Stimulated activated CD8-positive, alpha-beta memory T cell treated with anti-CD3 and anti-CD28 coated beads, Interleukin-7, amount 100 ng/mL, for 4 hours (primary cell): Measurements from ENCODE around the gene CYP4F22.
"Not testable (repeated sequence)": the region's sequence is repeated elsewhere in the genome, so short reads cannot be mapped to it uniquely, and the experiment has no call there.

Source experiments
- DNase-seq, 2 donors: peaks; one replicate each; pipeline ENCODE4 v3.0.0-alpha.2; 2020; ENCODE audit warnings: low read depth in 2 of 2

Gene CYP4F22

DNA sequence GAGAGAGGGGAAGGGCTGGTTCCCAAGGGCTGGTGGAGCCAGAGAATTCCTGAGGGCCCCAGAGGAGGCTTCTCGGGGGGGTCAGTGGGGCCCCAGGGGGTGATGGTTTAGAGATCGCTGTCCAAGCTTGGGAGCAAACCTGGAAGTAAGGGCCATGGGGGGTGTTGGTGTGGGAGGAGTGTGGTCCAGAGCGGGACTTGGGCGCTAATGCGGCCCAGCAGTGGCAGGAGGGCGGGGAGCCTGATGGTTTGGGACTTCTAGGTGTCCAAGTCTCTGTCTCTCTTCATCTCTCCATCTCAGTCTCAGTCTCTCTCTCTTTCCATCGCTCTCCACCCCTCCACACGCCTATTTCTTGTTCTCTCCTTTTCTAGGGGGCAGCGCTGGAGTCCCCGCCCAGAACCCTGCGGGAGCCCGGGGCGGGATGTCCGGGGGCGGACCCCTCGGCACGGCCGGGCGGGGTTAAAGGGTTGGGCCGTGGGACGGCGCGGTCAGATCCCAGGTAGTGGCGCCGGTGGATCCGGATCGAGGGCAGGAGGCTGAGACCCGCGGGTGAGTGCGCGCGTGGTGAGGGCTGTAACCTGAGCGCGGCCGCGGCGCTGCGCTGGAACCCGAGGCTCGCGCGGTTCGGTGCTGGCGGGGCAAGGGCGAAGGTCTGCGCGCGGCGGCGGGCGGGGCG is at the start of gene CYP4F22:
TSS of gene CYP4F22 (plus strand) at position 491 of the 676 bp plus-strand sequence. CDS start 16,812 bp downstream, outside the sequence.
- DNase-seq: no peak

DNA sequence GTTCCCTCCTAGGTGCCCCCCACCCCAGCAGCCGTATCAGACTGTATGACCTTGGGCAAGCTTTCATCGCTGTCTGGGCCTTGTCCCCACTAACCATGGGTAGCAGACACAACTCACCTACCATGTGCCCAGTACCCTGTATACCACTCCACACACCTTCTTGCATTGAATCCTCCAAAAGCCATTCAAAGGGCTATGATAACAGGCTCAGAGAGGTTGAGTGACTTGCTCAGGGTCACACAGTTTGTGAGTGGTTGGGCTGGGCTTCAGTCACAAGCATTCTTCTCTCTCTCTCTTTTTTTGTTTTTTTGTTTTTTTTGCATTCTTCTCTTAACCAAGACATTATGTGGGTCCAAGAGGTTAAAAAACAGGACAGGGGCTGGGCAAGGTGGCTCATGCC is 46.6 kb upstream of the CYP4F22 start:
- DNase-seq: no peak

DNA sequence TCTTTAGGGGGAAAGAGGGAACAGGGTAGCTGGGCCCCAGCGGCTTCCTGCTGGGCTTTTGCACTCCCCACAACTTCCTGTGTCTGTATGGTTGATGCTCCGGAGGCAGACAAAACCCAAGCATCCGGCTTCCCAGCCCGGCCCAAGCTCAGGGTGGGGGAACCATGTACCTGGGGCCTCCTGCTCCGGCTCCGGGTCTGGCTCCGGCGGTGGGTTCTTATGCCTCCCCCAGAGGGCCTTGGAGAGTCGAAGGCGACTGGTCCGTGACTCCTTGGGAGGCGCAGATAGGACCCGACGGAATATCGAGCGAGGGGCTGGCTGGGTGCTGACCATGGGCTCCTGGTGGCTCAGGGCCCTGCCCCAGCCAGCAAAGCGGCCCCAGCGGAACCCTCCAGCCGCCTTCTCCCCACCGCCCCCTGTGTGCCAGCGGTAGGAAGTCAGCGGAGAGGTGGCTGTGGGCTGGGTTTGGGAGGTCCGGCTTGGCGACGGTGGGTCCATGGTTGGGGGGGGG is 44.4 kb upstream of the CYP4F22 start:
- peak; percentile 62 to 69 for DNase-seq

DNA sequence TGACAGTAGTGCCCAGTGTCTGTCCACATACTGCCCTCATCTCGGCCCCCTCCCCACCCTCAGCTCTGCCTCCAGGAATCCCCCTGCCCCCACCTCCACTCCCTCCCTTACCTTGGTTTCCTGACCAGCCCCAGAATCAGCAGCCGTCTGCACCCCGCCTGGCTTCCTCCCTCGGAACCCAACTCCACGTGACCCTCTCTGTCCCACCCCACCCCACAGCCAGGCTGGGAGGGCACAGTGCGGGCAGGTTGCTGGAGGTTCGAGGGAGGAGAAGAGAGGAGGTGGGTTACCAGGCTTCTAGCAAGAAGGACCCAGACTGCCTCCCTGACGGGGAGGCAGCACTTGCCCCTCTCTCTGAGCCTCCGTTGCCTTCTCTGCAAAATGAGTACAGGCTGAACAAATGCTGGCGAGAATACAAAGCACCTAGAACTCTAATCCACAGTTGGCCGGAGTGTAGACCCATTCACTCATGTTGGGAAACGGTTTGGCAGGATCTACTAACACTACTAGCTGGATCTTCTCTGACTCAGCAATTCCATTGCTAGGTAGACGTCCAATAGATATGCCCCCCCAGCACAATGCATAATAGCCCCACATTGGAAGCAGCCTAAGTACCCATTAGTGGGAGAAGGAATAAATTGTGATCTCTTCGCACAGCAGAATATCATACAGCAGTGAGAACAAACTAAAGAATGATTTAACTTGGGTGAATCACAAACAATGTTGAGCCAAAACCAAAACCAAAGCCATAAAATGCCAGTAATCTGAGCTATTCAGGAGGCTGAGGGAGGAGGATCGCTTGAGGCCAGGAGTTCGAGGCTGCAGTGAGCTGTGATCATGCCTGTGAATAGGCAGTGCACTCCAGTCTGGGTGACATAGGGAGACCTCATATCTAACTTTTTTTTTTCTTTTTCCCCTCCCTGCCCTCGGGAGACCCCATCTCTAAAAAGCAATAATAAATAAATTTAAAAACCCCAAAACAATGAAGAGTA is 43.6 kb upstream of the CYP4F22 start, which contains the start of gene RASAL3:
TSS of gene RASAL3 (minus strand) at position 151 of the 992 bp plus-strand sequence. CDS start 186 bp downstream, outside the sequence.
- peak; percentile 45 to 63 for DNase-seq

- DNase-seq: peak; percentile 55 to 65
Measured at GRCh38 chr19:15466851-15467733, 41.2 kb upstream of the CYP4F22 start.

DNA sequence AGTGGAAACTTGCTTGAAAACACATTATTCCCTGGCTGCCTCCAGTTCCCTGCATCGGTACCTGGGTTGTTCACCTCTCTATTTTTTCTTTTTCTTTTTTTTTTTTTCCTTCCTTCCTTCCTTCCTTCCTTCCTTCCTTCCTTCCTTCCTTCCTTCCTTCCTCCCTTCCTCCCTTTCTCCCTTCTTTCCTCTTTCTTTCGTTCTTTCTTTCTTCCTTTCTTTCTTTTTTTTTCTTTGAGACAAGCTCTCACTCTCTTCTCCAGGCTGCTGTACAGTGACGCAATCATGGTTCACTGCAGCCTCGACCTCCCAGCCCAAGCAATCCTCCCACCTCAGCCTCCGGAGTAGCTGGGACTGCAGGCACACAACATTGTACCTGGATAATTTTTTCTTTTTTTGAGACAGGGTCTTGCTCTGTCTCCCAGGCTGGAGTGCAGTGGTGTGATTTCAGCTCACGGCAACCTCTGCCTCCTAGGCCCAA is 40.6 kb upstream of the CYP4F22 start:
- DNase-seq: no peak

DNA sequence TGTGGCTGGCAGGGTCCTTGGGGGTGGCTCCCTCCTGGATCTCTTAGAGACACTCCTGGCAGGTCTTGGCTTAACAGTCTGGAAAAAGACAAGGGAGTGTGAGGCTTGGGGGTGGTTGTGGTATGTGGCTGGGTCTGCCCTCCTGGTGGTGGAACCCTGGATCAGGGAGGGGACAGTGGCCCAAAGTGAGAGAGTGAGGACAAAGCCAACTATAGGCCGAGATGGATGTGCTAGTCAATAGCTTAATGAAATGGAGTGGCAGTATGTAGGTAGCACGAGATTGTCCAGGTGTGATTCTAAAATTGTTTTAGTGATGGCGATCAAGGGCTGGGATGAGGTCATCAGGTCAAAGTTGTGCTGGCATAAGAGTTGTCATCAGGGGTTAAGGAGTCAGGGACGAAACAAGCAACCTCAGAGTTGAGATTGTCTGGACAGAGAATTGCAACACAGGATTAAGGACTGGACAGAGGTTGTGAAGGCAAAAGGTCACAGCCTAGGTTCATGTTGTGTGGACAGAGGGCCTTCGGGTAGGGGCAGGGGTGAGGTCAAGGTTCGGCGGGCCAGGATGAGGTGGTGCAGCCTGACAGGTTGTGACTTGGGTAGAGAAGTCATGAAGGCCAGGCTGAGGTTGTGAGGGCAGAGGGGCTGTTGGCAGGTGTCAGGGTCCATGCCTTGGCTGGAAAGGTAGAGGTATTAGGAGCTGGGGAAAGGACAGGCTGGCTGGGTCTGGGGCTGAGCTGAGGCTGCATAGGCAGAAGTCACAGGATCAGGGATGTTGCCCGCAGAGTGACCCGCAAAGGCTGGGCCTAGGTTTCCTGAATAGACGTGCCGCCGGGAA is 39.4 kb upstream of the CYP4F22 start:
- DNase-seq: no peak

DNA sequence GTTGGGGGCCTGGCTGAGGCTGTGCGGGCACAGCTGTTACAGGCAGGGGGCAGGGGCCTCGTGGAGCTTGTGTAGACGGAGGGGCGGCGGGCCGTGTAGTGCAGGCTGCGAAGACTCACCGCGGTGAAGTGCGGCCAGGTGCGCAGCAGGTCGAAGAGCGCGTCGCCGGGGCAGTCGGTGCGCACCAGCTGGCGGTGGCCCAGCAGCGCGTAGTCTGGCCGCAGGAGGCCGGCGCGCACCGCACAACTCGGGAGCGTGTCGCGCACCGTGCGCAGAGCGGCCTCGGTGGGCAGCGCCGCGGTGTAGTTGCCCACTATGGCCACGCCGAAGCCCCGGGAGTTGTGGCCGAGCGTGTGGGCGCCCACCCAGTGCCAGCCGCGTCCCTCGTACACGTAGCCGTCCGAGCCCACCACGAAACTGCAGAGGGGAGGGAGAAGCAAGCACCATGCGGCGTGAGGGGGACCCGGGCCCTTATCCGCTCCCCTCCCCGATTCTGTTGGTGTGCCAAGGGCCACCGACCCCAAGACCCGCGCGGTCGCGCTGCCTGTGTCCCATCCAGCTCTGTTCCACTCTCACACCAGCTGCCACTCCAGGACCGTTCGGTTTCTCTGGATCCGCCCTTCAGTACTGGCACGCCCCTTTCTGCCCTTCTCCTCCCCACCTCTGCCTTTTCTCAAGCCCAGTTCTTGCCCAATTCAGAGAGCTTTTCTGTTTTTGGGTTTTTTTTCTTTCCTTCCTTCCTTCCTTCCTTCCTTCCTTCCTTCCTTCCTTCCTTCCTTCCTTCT is 38.6 kb upstream of the CYP4F22 start:
- no peak for DNase-seq

GRCh38 chr19:15471639-15472101 is 36.7 kb upstream of the CYP4F22 start:
- no peak for DNase-seq

- DNase-seq: not testable (repeated sequence)
Measured at GRCh38 chr19:15473821-15474220, 34.5 kb upstream of the CYP4F22 start.

GRCh38 chr19:15475169-15475568 is 33.2 kb upstream of the CYP4F22 start:
- DNase-seq: no peak

- no peak for DNase-seq
Measured at GRCh38 chr19:15475611-15476010, 32.7 kb upstream of the CYP4F22 start.

- no peak for DNase-seq
Measured at GRCh38 chr19:15476325-15476724, 32.0 kb upstream of the CYP4F22 start.

- no peak for DNase-seq
Measured at GRCh38 chr19:15479391-15480345, 28.7 kb upstream of the CYP4F22 start, which contains the start of gene PGLYRP2. PGLYRP2 (minus strand) TSS chr19:15479501; CDS start chr19:15479371, 130 bp downstream.

DNA sequence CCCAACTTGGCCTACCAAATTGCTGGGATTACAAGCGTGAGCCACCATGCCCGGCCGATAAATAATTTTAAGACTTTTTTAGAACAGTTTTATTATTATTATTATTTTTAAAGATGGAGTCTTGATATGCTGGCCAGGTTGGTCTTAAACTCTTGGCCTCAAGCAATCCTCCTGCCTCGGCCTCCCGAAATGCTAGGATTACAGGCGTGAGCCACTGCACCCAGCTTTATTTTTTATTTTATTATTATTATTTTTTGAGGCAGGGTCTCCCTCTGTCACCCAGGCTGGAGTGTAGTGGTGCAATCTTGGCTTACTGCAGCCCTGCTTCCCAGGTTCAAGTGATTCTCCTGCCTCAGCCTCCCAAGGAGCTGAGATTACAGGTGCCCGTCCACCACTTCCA is 27.3 kb upstream of the CYP4F22 start:
- DNase-seq: not testable (repeated sequence)

DNA sequence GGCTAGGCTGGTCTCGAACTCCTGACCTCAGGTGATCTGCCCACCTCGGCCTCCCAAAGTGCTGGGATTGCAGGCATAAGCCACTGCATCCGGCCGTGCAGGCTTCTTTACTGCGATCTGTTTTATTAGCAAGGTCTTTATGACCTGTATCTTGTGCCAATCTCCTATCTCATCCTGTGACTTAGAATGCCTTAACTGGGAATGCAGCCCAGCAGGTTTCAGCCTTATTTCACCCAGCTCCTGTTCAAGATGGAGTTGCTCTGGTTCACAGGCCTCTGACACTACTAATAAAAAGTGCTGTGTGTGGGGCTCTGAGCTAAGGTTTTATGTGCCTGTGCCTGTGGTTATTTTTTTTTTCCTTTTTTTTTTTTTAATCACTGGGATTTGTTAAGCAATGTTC is 22.6 kb upstream of the CYP4F22 start:
- DNase-seq: not testable (repeated sequence)

DNA sequence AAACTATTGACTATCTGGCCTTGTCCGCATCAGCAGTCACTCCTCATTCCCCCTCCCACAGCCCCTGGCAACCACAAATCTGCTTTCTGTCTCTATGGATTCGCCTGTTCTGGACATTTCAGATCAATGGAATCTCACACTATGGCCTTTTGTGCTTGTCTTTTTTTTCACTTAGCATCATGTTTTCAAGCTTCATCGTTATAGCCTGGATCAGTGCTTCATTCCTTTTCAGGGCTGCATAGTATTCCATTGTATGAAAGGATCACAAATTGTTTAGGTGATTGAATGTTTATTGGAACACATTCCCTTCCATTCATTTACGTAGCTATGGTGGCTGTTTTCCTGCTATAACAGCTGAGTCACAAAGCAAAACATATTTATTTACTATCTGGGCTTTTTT is 21.3 kb upstream of the CYP4F22 start:
- no peak for DNase-seq
